ENCODE data around the gene TTLL10. TPM values are rescaled to one million over a fixed set of nuclear protein-coding genes. Genes with fewer than 3 reads are reported as not detected.

The TTLL10 gene, protein sequence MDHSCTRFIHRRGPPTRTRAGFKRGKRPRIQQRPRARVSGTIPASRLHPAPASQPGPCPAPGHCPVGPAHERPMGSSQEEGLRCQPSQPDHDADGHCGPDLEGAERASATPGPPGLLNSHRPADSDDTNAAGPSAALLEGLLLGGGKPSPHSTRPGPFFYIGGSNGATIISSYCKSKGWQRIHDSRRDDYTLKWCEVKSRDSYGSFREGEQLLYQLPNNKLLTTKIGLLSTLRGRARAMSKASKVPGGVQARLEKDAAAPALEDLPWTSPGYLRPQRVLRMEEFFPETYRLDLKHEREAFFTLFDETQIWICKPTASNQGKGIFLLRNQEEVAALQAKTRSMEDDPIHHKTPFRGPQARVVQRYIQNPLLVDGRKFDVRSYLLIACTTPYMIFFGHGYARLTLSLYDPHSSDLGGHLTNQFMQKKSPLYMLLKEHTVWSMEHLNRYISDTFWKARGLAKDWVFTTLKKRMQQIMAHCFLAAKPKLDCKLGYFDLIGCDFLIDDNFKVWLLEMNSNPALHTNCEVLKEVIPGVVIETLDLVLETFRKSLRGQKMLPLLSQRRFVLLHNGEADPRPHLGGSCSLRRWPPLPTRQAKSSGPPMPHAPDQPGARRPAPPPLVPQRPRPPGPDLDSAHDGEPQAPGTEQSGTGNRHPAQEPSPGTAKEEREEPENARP
- total RNA-seq (under 1 TPM in 1 of 2 donors, not detected in 1; 0.15 TPM), polyA plus RNA-seq (not detected)
- long read RNA-seq, donor 1 = 0 reads
- long read RNA-seq, donor 2, partial matches to known transcripts = 0 of 1 reads
- long read RNA-seq, donor 2, other reads (novel, unspliced or antisense) = 1 of 1 reads

DNA sequence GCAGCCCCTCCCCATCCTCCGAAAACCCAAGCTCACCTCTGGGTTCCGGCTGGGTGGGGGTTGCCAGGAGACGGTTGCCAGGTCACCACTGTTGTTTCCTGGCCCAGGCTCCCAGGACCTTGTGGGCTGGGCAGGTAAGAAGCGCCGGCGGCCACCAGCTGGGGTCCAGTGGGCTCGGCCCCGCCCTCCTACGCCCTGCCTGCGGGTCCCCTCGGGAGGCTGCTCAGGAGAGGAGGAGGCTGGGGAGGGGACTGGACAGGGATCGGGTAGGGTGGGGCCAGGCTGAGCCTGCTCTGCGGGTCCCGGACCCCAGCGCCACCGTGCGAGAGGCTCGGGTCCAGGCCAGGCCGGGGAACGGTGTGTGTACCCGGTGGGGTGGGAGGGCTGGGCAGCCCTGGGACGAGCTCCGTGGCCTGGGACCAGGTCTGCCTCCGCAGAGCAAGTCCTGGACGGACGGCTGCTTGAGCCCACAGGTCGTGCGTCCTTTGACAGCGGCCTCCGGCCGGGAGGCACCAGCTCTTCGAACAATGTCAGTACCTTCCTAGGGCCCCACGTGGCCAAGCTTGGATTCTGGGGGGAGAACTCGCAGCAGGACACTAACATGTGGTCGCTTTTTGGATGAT lies at the start of gene TTLL10:
Gene TTLL10, plus strand, starts transcription at position 88 of the 623 bp plus-strand sequence. CDS start 5,336 bp downstream, outside the sequence.
- no peak for ATAC-seq (ENCODE audit: low FRiP score)
- intact Hi-C loops (cut with DNase I) = no loop called here
- WGBS, 2 donors = 6 to 13% methylated on average over 29 to 35 of the region's 35 CpGs
- no peak within 1 kb of the TSS for H3K27ac ChIP-seq (ENCODE audit: low read depth in 1 of 2, low read length in 2 of 2)
- no peaks in the 10 kb centered on the region for H3K4me1 ChIP-seq (ENCODE audit: control insufficient read depth in 1 of 2, insufficient read depth in 2 of 2, low read length in 2 of 2)
- DNase-seq = peak; percentile 44 to 74
- H3K4me3 ChIP-seq (ENCODE audit: low read length in 2 of 2) = no peak within 1 kb of the TSS
- no peaks in the 10 kb centered on the region for H3K36me3 ChIP-seq (ENCODE audit: control insufficient read depth in 1 of 2, insufficient read depth in 2 of 2, low read length in 1 of 2)
- peaks cover 0 to 1% of the 10 kb centered on the region in 2 donors for H3K27me3 ChIP-seq (ENCODE audit: control insufficient read depth in 1 of 2, insufficient read depth in 2 of 2, low read length in 1 of 2)
- H3K9me3 ChIP-seq (ENCODE audit: control insufficient read depth, low read length) = no peaks in the 10 kb centered on the region

DNA sequence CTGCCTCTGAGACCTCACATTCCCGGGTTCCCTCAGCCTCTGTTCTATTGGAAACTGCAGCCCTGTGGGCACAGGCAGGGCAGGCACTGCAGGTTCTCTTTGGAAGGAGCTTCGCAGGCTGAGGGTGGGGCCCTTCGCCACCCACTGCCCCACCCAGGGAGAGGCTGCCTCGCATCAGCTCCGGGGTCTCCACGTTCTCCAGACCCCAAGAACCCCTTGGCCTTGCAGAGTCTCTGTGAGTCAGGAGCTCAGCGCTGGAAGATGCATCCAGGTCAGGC lies 49.2 kb upstream of the TTLL10 start:
- H3K4me3 ChIP-seq (ENCODE audit: low read length in 2 of 2) = no peak overlapping the region
- no peaks in the 10 kb centered on the region for H3K36me3 ChIP-seq (ENCODE audit: control insufficient read depth in 1 of 2, insufficient read depth in 2 of 2, low read length in 1 of 2)
- DNase-seq (no peak), ATAC-seq (ENCODE audit: low FRiP score) (no peak)
- WGBS, 2 donors = 91 to 93% methylated on average over 7 of the region's 7 CpGs
- no peak overlapping the region for H3K27ac ChIP-seq (ENCODE audit: low read depth in 1 of 2, low read length in 2 of 2)
- no peaks in the 10 kb centered on the region for H3K4me1 ChIP-seq (ENCODE audit: control insufficient read depth in 1 of 2, insufficient read depth in 2 of 2, low read length in 2 of 2)
- intact Hi-C loops (cut with DNase I) = loop anchor here in 1 of 2 donors (5.0 kb wide), 1 partner anchor 168 kb away; no protein-coding TSS in a partner anchor
- no peaks in the 10 kb centered on the region for H3K27me3 ChIP-seq (ENCODE audit: control insufficient read depth in 1 of 2, insufficient read depth in 2 of 2, low read length in 1 of 2)
- no peaks in the 10 kb centered on the region for H3K9me3 ChIP-seq (ENCODE audit: control insufficient read depth, low read length)

DNA sequence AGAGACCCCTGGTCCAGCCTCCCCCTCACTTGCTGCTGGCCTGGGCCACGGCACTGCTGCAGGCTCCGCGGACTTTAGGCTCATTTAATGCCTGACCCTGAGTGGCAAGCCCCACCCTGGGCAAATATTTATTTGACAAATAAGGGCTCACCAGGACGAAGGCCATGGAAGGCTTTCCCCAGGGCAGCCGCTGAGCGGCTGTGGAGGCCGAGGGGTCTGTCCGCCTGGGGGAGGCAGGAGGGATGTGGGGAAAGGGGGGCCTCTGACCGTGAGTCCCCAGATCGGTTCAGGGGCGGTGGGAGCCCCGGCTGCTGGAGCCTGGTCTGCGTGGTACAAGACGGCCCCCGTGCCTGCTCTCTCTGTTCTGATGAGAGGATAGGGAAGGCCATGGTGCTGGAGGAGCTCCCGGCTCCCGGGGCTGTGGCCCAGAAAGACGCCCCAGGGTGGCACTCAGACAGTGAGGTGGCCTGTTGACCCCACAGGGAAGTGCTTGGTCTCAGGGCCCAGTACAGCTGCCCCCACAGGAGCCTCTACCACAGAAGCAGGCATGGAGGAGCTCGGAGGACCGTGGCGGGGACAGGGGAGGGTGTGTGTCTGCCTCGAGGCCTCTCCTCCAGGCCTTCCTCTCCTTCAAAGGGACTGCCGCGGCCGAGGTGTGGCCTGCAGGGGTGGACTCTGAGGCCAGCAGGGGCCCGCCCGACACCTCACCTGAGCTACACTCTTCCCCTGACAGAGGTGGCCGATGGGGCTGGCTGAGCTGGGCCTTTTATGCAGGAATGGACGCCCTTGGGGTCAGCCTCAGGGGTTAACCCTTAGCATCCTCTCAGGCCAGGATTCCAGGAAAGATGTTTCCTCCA lies 48.7 kb upstream of the TTLL10 start:
- H3K4me3 ChIP-seq (ENCODE audit: low read length in 2 of 2) = no peak overlapping the region
- ATAC-seq (ENCODE audit: low FRiP score) (no peak), DNase-seq (no peak)
- no peaks in the 10 kb centered on the region for H3K36me3 ChIP-seq (ENCODE audit: control insufficient read depth in 1 of 2, insufficient read depth in 2 of 2, low read length in 1 of 2)
- no peak overlapping the region for H3K27ac ChIP-seq (ENCODE audit: low read depth in 1 of 2, low read length in 2 of 2)
- no peaks in the 10 kb centered on the region for H3K4me1 ChIP-seq (ENCODE audit: control insufficient read depth in 1 of 2, insufficient read depth in 2 of 2, low read length in 2 of 2)
- no peaks in the 10 kb centered on the region for H3K9me3 ChIP-seq (ENCODE audit: control insufficient read depth, low read length)
- H3K27me3 ChIP-seq (ENCODE audit: control insufficient read depth in 1 of 2, insufficient read depth in 2 of 2, low read length in 1 of 2) = no peaks in the 10 kb centered on the region
- 84 to 87% methylated on average over 26 to 29 of the region's 29 CpGs for WGBS, 2 donors
- intact Hi-C loops (cut with DNase I) = loop anchor here in 1 of 2 donors (5.0 kb wide), 1 partner anchor 167 kb away; no protein-coding TSS in a partner anchor

DNA sequence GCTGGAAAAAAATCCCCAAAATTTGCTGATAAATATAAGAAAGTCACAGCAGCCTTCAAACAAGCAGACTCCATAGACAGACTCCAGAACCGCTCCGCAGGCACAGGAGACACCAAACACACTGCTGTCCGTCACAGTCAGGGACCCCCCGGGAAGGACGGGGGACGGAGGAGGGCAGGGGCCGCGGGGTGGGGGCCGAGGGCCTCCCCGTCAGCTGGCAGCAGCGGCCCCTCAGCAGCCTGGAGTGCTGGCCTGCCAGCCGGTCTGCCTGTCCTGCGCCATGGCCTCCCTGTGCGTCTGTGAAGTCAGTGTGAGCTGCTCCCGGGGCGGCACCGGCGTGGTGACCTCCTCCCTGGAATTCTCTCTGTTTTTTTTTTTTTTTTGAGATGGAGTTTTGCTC lies 47.7 kb upstream of the TTLL10 start:
- H3K36me3 ChIP-seq (ENCODE audit: control insufficient read depth in 1 of 2, insufficient read depth in 2 of 2, low read length in 1 of 2) = no peaks in the 10 kb centered on the region
- intact Hi-C loops (cut with DNase I) = no loop called here
- whole genome bisulfite sequencing, 2 donors = 85 to 94% methylated on average over 17 to 18 of the region's 18 CpGs
- DNase-seq = no peak
- no peaks in the 10 kb centered on the region for H3K9me3 ChIP-seq (ENCODE audit: control insufficient read depth, low read length)
- no peaks in the 10 kb centered on the region for H3K4me1 ChIP-seq (ENCODE audit: control insufficient read depth in 1 of 2, insufficient read depth in 2 of 2, low read length in 2 of 2)
- no peak overlapping the region for H3K4me3 ChIP-seq (ENCODE audit: low read length in 2 of 2)
- no peak overlapping the region for H3K27ac ChIP-seq (ENCODE audit: low read depth in 1 of 2, low read length in 2 of 2)
- ATAC-seq (ENCODE audit: low FRiP score) = no peak
- no peaks in the 10 kb centered on the region for H3K27me3 ChIP-seq (ENCODE audit: control insufficient read depth in 1 of 2, insufficient read depth in 2 of 2, low read length in 1 of 2)

DNA sequence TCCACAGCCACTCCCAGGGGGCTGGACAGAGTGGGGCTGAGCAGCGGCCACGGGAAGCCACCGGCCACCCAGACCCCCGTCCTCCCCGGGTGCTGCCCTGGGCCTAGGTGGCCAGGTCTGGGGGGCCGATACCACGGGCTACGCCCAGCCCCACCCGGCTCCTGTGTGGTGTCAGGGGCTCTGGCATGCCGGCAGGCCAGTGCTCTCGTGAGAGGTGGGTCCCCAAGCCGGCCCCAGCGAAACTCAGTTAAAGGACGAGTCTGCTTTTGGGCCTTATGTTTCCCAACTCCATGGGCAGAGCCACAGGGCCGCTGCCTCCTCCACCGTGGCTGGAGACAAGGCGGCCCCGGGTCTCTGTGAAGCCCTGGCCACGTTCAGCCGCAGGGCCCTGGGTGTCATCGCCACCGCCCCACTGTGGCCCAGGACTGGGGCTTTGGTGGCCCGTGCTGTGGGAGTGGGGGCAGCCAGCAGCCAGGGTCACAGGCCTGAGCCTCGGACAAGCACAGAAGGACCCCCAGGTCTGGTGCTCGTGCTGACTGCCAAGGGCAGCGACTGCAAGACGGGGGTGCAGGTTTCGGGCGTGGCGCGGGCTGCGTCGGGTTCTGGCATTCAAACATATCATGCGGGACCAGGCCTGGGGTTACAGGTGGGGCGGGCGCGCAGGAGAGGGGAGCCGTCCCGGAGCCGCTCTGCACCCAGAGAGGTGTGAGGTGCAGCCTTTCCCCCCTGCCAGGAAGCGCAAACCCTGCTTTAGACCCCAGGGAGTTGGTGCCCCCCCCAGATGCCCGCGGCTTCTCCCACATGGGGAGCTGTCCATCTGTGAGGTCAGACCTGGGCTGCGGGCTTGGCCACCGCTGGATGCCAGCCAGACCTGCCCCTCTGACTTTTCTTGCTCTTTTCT lies 45.9 kb upstream of the TTLL10 start:
- no peaks in the 10 kb centered on the region for H3K9me3 ChIP-seq (ENCODE audit: control insufficient read depth, low read length)
- H3K27ac ChIP-seq (ENCODE audit: low read depth in 1 of 2, low read length in 2 of 2) = no peak overlapping the region
- no peaks in the 10 kb centered on the region for H3K27me3 ChIP-seq (ENCODE audit: control insufficient read depth in 1 of 2, insufficient read depth in 2 of 2, low read length in 1 of 2)
- intact Hi-C loops (cut with DNase I) = no loop called here
- H3K36me3 ChIP-seq (ENCODE audit: control insufficient read depth in 1 of 2, insufficient read depth in 2 of 2, low read length in 1 of 2) = no peaks in the 10 kb centered on the region
- H3K4me3 ChIP-seq (ENCODE audit: low read length in 2 of 2) = no peak overlapping the region
- 82 to 83% methylated on average over 45 of the region's 45 CpGs for WGBS, 2 donors
- ATAC-seq (ENCODE audit: low FRiP score) (no peak), DNase-seq (no peak)
- no peaks in the 10 kb centered on the region for H3K4me1 ChIP-seq (ENCODE audit: control insufficient read depth in 1 of 2, insufficient read depth in 2 of 2, low read length in 2 of 2)

DNA sequence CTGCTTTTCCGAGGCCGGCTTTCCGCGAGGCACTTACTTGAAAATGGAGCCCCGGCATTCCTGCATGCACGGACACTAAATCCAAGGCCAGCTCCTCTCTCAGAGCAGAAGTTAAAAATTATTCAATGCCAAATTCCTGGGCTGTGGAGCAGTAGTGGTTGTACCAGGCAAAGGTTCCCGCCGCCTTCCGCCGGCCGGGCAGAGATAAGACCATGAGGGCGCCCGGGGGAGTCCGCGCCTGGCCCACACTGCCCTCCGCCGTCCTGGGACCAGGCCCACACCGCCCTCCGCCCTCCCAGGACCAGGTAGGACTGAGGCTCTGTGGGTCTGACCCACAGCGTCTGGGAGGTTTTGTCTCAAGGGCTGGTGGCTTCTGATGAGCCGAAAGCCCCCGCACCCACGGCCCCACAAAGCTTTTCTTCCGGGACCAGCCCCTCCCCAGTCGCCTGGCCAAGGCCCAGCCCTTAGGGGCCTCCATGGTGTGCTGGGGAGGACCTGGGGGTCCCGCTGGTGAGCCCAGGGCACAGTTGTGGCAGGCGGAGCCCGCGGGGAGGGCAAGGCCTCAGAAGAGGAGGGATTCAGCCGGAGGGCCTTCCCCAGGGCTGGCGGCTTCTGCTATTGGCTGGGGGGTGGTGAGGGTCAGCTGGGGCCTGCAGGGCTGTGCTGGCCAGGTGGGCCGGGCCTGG lies 45.1 kb upstream of the TTLL10 start:
- WGBS, 2 donors = 26 to 36% methylated on average over 28 to 32 of the region's 32 CpGs
- Histone ChIP-seq H3K9me3 (ENCODE audit: control insufficient read depth, low read length) (no peaks in the 10 kb centered on the region), H3K4me1 (ENCODE audit: control insufficient read depth in 1 of 2, insufficient read depth in 2 of 2, low read length in 2 of 2) (no peaks in the 10 kb centered on the region), H3K27ac (ENCODE audit: low read depth in 1 of 2, low read length in 2 of 2) (no peak overlapping the region), H3K4me3 (ENCODE audit: low read length in 2 of 2) (no peak overlapping the region), H3K27me3 (ENCODE audit: control insufficient read depth in 1 of 2, insufficient read depth in 2 of 2, low read length in 1 of 2) (no peaks in the 10 kb centered on the region), H3K36me3 (ENCODE audit: control insufficient read depth in 1 of 2, insufficient read depth in 2 of 2, low read length in 1 of 2) (no peaks in the 10 kb centered on the region)
- no peak for ATAC-seq (ENCODE audit: low FRiP score)
- intact Hi-C loops (cut with DNase I) = no loop called here
- no peak for DNase-seq

DNA sequence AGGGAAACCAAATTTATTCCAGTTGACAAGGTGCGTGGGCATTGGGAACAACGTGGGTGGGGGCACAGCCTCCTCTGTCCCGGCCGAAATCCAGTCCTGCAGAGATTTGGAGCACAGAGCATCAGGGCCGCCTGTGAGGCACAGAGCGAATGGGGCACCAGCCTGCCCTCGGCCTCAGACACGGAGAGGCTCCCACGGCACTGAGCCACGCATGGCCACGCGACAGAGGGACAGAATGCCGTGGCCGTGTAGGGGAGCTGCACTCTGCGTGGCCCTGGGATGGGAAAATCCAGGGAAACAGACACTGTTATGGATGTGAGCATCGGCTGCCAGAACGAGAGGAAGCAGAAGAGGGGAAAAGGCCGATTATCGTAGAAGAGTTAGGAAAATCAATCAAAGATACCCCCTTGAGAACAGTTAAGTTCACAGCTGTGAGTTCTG lies 44.3 kb upstream of the TTLL10 start:
- Histone ChIP-seq H3K9me3 (ENCODE audit: control insufficient read depth, low read length) (no peaks in the 10 kb centered on the region), H3K36me3 (ENCODE audit: control insufficient read depth in 1 of 2, insufficient read depth in 2 of 2, low read length in 1 of 2) (no peaks in the 10 kb centered on the region), H3K4me3 (ENCODE audit: low read length in 2 of 2) (no peak overlapping the region), H3K4me1 (ENCODE audit: control insufficient read depth in 1 of 2, insufficient read depth in 2 of 2, low read length in 2 of 2) (no peaks in the 10 kb centered on the region), H3K27me3 (ENCODE audit: control insufficient read depth in 1 of 2, insufficient read depth in 2 of 2, low read length in 1 of 2) (no peaks in the 10 kb centered on the region), H3K27ac (ENCODE audit: low read depth in 1 of 2, low read length in 2 of 2) (no peak overlapping the region)
- 85 to 89% methylated on average over 19 of the region's 19 CpGs for WGBS, 2 donors
- DNase-seq = no peak
- no peak for ATAC-seq (ENCODE audit: low FRiP score)
- intact Hi-C loops (cut with DNase I) = no loop called here
